Iris pigment epithelial cell (primary cell): Measurements from ENCODE around the gene KLK15.
"Not testable (repeated sequence)": the region's sequence is repeated elsewhere in the genome, so short reads cannot be mapped to it uniquely, and the experiment has no call there.

Experiments
- DNase-seq: peaks from one replicate; pipeline ENCODE4 v3.0.0-alpha.2; 2011; ENCODE audit warnings: low read depth

Gene KLK15

GRCh38 chr19:50796128-50796633 is 37.2 kb downstream of the KLK15 start:
- DNase-seq = no peak

GRCh38 chr19:50795664-50796073 is 37.7 kb downstream of the KLK15 start:
- no peak for DNase-seq

GRCh38 chr19:50794876-50795663 is 38.3 kb downstream of the KLK15 start:
- no peak for DNase-seq

GRCh38 chr19:50794074-50794875 is 39.1 kb downstream of the KLK15 start:
- peak; percentile 31 for DNase-seq

GRCh38 chr19:50793558-50794065 is 39.8 kb downstream of the KLK15 start:
- DNase-seq = no peak

- DNase-seq = no peak
Observed at GRCh38 chr19:50792272-50793250, 40.8 kb downstream of the KLK15 start.

GRCh38 chr19:50791594-50792271 is 41.6 kb downstream of the KLK15 start:
- no peak for DNase-seq

GRCh38 chr19:50790922-50791467 is 42.4 kb downstream of the KLK15 start:
- no peak for DNase-seq

GRCh38 chr19:50790396-50790795 is 43.0 kb downstream of the KLK15 start, which contains the start of gene ACP4:
Gene ACP4 (plus strand): TSS chr19:50790415. CDS start chr19:50790415, 0 bp downstream.
- no peak for DNase-seq

- DNase-seq = no peak
Observed at GRCh38 chr19:50785329-50785728, 48.0 kb downstream of the KLK15 start.

GRCh38 chr19:50784710-50785109 is 48.7 kb downstream of the KLK15 start:
- no peak for DNase-seq

GRCh38 chr19:50783848-50784152 is 49.6 kb downstream of the KLK15 start:
- DNase-seq = not testable (repeated sequence)

GRCh38 chr19:50780753-50781435 is 52.5 kb downstream of the KLK15 start:
- DNase-seq = no peak

- no peak for DNase-seq
Observed at GRCh38 chr19:50779504-50780457, 53.6 kb downstream of the KLK15 start.

GRCh38 chr19:50778906-50779430 is 54.4 kb downstream of the KLK15 start:
- DNase-seq = no peak

- DNase-seq = peak; percentile 50
Observed at GRCh38 chr19:50777830-50778303, 55.5 kb downstream of the KLK15 start.

GRCh38 chr19:50777261-50777660 is 56.1 kb downstream of the KLK15 start:
- no peak for DNase-seq

- DNase-seq = no peak
Observed at GRCh38 chr19:50776131-50776530, 57.2 kb downstream of the KLK15 start.
